ENCODE results near the gene C4A.

DNA sequence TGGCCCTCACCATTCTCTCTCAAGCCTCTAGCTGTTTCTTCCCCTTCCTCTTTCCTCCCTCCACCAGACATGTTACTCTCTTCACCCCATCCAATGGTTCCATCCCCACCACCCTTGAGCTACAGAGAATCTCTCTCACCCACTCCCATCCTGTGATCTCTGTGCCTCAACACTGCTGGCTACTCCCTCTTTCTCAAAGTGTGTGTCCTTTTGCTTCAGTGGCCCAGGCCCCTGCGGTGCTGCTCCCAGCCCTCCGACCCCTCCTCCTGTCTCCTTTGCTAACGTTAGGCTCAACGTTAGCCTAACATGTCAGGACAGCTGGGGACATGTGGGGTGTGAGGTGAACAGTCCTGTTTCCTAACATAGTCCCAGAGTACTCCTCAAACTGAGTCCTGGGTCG is 29.0 kb upstream of the C4A start:
- TF ChIP-seq, protein P1, sequence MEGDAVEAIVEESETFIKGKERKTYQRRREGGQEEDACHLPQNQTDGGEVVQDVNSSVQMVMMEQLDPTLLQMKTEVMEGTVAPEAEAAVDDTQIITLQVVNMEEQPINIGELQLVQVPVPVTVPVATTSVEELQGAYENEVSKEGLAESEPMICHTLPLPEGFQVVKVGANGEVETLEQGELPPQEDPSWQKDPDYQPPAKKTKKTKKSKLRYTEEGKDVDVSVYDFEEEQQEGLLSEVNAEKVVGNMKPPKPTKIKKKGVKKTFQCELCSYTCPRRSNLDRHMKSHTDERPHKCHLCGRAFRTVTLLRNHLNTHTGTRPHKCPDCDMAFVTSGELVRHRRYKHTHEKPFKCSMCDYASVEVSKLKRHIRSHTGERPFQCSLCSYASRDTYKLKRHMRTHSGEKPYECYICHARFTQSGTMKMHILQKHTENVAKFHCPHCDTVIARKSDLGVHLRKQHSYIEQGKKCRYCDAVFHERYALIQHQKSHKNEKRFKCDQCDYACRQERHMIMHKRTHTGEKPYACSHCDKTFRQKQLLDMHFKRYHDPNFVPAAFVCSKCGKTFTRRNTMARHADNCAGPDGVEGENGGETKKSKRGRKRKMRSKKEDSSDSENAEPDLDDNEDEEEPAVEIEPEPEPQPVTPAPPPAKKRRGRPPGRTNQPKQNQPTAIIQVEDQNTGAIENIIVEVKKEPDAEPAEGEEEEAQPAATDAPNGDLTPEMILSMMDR (IDR thresholded peaks at IDR 0.05), result no peak
- TF ChIP-seq RAD21 (conservative IDR thresholded peaks at IDR 0.05 in 1 of 2, IDR thresholded peaks at IDR 0.05 in 1 of 2) (no peak), HDAC2 (IDR thresholded peaks at IDR 0.05) (no peak), POLR2A (IDR thresholded peaks at IDR 0.05; ENCODE audit: low read length) (no peak), POLR2AphosphoS2 (conservative IDR thresholded peaks at IDR 0.05; ENCODE audit: low read length) (no peak), RFX5 (IDR thresholded peaks at IDR 0.05) (no peak)
